Measurements from ENCODE around the gene WDR81. TPM values are rescaled to one million over a fixed set of nuclear protein-coding genes. Genes with fewer than 3 reads are reported as not detected.
"Not testable (repeated sequence)": the region's sequence is repeated elsewhere in the genome, so short reads cannot be mapped to it uniquely, and the experiment has no call there.

Gene WDR81
- total RNA-seq, 3 donors from 2014 or later = 17.3 to 27.3 (median 22.4) TPM

DNA sequence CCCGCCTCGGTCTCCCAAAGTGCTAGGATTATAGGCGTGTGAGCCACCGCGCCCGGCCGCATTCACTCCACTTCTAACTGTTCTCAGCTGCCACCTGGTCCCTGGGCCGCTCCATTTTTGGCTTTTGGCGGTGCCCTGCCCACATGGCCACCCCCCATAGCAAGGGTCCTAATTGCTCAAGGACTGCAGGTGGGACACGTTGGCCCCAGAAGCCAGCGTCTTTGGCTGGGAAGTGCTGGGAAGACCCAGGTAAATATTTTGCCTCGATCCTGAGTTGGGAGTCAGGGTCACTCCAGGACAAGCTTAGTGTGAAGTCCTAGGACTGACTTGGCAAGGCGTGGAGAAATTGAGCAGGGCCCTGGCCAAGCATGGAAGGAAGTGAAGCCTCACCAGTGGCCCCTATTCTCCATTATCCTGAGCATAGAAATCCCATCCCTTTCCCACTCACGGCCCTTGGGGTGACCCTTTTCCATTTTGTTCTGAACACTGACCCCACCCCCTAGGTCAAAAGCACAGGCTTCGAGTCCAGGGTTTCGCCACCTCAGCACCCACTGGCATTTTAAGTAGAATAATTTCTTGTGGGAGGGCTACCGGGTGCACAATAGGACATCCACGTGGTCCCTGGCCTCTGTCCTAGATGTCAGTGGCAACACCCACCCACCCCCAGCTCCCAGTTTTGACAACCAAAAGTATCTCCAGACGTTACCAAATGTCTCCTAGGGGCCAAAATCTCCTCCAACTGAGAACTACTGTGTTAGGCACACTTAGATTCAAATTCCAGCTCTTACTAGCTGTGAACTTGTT lies 5.9 kb upstream of the WDR81 start:
- peak in 1 of 3 donors; percentile 61 for DNase-seq
- no peak for ATAC-seq
- Histone ChIP-seq H3K36me3 (ENCODE audit: low read depth) (peaks cover 5% of the 10 kb centered on the region), H3K4me3 (no peak overlapping the region), H3K9me3 (no peaks in the 10 kb centered on the region), H3K4me1 (ENCODE audit: low read depth) (peaks cover 39% of the 10 kb centered on the region)
- intact Hi-C loops (cut with DNase I, micrococcal nuclease) = no loop called here
- TF ChIP-seq, protein P1, sequence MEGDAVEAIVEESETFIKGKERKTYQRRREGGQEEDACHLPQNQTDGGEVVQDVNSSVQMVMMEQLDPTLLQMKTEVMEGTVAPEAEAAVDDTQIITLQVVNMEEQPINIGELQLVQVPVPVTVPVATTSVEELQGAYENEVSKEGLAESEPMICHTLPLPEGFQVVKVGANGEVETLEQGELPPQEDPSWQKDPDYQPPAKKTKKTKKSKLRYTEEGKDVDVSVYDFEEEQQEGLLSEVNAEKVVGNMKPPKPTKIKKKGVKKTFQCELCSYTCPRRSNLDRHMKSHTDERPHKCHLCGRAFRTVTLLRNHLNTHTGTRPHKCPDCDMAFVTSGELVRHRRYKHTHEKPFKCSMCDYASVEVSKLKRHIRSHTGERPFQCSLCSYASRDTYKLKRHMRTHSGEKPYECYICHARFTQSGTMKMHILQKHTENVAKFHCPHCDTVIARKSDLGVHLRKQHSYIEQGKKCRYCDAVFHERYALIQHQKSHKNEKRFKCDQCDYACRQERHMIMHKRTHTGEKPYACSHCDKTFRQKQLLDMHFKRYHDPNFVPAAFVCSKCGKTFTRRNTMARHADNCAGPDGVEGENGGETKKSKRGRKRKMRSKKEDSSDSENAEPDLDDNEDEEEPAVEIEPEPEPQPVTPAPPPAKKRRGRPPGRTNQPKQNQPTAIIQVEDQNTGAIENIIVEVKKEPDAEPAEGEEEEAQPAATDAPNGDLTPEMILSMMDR (IDR thresholded peaks at IDR 0.05) = no peak

DNA sequence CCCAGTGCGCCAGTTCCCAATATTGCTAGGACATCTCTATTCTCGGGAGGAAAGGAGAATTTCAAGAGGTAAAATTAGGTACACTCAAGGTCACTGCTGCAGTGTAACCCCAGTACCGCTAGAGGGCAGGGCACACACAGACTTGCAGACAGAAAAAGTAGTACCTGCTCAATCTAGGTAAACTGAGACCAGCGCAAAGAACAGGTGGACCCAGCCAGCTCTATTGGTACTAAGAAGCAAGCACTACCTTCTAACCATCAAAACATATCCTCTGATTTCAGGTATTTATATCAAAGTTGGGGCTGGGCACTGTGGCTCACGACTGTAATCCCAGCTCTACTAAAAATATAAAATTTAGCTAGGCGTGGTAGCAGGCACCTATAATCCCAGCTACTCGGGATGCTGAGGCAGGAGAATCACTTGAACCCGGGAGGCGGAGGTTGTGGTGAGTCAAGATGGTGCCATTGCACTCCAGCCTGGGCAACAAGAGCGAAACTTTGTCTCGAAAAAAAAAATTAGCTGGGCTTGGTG lies 3.6 kb upstream of the WDR81 start:
- DNase-seq (peak in 2 of 3 donors; percentile 77 to 80), ATAC-seq (no peak)
- no peaks in the 10 kb centered on the region for H3K9me3 ChIP-seq
- H3K4me3 ChIP-seq = no peak overlapping the region
- peaks cover 36% of the 10 kb centered on the region for H3K4me1 ChIP-seq (ENCODE audit: low read depth)
- peaks cover 5% of the 10 kb centered on the region for H3K36me3 ChIP-seq (ENCODE audit: low read depth)
- intact Hi-C loops (cut with DNase I, micrococcal nuclease) = loop anchor here in 1 of 2 donors (5.0 kb wide), 1 partner anchor 61 kb away; no protein-coding TSS in a partner anchor
- TF ChIP-seq, protein P1 (IDR thresholded peaks at IDR 0.05) = peak; percentile 91

DNA sequence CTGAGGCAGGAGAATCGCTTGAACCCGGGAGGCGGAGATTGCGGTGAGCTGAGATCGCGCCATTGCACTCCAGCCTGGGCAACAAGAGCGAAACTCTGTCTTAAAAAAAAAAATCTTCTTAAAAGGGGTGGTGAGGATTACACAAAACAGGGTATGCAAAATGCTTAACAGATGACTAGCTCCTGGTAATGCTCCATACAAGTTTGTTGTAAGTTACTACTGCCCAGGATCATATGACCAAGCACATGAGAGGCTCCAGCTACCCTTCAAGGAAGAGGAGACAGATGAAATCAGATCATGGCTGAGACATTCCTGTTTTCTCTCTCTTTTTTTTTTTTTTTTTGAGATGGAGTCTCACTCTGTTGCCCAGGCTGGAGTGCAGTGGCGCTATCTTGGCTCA lies 2.5 kb upstream of the WDR81 start:
- H3K9me3 ChIP-seq; H3K4me3 ChIP-seq; DNase-seq; H3K36me3 ChIP-seq (ENCODE audit: low read depth); ATAC-seq: not testable (repeated sequence)
- peaks cover 40% of the 10 kb centered on the region for H3K4me1 ChIP-seq (ENCODE audit: low read depth)
- intact Hi-C loops (cut with DNase I, micrococcal nuclease) = loop anchor here in 1 of 2 donors (5.0 kb wide), 1 partner anchor 60 kb away; no protein-coding TSS in a partner anchor

DNA sequence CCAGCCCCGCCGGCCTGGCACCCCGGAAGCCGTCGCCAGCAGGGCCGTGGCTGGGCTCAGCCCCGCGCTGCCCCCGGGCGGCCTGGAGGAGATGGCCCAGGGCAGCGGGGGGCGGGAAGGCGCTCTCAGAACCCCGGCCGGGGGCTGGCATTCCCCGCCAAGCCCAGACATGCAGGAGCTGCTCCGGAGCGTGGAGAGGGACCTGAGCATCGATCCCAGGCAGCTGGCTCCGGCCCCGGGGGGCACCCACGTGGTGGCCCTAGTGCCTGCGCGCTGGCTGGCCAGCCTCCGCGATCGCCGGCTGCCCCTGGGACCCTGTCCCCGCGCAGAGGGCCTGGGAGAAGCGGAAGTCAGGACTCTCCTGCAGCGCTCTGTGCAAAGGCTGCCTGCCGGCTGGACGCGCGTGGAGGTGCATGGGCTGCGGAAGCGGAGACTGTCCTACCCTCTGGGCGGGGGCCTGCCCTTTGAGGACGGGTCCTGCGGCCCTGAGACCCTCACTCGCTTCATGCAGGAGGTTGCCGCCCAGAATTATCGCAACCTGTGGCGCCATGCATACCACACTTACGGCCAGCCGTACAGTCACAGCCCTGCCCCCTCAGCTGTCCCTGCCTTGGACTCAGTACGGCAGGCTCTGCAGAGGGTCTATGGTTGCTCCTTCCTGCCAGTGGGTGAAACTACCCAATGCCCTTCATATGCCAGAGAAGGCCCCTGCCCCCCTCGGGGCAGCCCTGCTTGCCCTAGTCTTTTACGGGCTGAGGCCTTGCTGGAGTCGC lies 551 bp downstream of the WDR81 start:
- Histone ChIP-seq H3K9me3 (no peaks in the 10 kb centered on the region), H3K4me3 (peak overlapping the region; percentile 82), H3K36me3 (ENCODE audit: low read depth) (no peaks in the 10 kb centered on the region), H3K4me1 (ENCODE audit: low read depth) (peaks cover 33% of the 10 kb centered on the region)
- peak in 1 of 3 donors; percentile 67 for DNase-seq
- TF ChIP-seq, protein P1 (IDR thresholded peaks at IDR 0.05) = no peak
- intact Hi-C loops (cut with DNase I, micrococcal nuclease) = loop anchor here in 1 of 2 donors (5.0 kb wide), 1 partner anchor 57 kb away; no protein-coding TSS in a partner anchor
- ATAC-seq = peak; percentile 71

DNA sequence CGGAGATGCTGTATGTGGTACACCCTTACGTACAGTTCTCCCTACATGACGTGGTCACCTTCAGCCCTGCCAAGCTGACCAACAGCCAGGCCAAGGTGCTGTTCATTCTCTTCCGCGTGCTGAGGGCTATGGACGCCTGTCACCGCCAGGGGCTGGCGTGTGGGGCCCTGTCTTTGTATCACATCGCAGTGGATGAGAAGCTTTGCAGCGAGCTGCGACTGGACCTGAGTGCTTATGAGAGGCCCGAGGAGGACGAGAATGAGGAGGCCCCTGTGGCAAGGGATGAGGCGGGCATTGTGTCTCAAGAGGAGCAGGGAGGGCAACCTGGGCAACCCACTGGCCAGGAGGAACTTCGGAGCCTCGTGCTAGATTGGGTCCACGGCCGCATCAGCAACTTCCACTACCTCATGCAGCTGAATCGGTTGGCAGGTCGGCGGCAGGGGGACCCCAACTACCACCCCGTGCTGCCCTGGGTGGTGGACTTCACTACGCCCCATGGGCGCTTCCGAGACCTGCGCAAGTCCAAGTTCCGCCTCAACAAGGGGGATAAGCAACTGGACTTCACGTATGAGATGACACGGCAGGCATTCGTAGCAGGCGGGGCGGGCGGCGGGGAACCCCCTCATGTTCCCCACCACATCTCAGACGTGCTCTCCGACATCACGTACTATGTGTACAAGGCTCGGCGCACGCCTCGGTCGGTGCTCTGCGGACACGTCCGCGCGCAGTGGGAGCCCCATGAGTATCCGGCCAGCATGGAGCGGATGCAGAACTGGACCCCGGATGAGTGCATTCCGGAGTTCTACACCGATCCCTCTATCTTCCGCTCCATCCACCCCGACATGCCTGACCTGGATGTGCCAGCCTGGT lies 1.4 kb downstream of the WDR81 start:
- TF ChIP-seq, protein P1 (IDR thresholded peaks at IDR 0.05) = no peak
- Histone ChIP-seq H3K4me1 (ENCODE audit: low read depth) (peaks cover 26% of the 10 kb centered on the region), H3K9me3 (no peaks in the 10 kb centered on the region), H3K4me3 (no peak overlapping the region), H3K36me3 (ENCODE audit: low read depth) (no peaks in the 10 kb centered on the region)
- intact Hi-C loops (cut with DNase I, micrococcal nuclease) = no loop called here
- DNase-seq (no peak), ATAC-seq (no peak)
